GM21529 (cell line): ENCODE results near the gene ZNF732.
"Not testable (repeated sequence)": the region's sequence is repeated elsewhere in the genome, so short reads cannot be mapped to it uniquely, and the experiment has no call there.

Experiments used
- ATAC-seq: cut with Tn5 transposase; IDR thresholded peaks from one replicate; pipeline ENCODE4 v1.9.1; 2021; ENCODE audit not compliant: unreplicated experiment

The ZNF732 gene

GRCh38 chr4:304969-305680, at the start of gene ZNF732:
Gene ZNF732 (minus strand): TSS chr4:305474. CDS start chr4:305310, 164 bp downstream.
- ATAC-seq = no peak

DNA sequence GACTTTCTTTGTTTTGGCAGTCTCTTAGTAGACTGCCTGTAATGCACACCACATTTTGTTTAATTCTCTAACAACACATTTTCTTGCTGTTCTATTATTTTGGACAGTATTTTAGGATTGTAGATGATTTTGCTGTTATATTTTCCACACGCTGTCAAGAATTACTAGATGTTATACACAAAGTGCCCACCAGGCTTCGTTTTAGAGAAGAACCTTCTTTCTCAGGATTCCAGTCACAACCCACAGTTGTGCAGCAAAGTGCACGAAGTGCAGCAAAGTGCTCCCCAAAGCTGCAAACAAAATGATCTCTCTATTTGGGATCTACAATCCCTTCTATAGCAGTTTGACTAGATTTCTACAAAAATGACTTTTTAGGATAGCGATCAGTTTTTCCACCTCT, 34.7 kb upstream of the ZNF732 start:
- no peak for ATAC-seq

DNA sequence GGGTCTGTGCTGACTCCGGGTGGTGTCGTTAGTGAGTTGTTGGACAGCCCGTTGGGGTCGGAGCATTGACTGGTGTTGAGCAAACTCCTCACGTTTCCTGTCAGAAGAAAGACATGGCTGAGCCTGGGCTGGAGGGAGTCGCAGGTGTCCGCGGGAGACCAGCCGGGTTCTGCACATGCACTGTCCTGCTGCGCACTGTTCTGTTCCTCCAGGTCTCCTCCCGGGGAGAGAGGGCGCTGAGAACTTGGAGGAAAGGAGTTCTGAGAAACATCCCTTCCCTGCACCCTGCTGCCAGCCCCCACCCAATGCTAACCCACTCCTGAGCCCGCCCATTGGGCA, 33.5 kb upstream of the ZNF732 start:
- no peak for ATAC-seq

DNA sequence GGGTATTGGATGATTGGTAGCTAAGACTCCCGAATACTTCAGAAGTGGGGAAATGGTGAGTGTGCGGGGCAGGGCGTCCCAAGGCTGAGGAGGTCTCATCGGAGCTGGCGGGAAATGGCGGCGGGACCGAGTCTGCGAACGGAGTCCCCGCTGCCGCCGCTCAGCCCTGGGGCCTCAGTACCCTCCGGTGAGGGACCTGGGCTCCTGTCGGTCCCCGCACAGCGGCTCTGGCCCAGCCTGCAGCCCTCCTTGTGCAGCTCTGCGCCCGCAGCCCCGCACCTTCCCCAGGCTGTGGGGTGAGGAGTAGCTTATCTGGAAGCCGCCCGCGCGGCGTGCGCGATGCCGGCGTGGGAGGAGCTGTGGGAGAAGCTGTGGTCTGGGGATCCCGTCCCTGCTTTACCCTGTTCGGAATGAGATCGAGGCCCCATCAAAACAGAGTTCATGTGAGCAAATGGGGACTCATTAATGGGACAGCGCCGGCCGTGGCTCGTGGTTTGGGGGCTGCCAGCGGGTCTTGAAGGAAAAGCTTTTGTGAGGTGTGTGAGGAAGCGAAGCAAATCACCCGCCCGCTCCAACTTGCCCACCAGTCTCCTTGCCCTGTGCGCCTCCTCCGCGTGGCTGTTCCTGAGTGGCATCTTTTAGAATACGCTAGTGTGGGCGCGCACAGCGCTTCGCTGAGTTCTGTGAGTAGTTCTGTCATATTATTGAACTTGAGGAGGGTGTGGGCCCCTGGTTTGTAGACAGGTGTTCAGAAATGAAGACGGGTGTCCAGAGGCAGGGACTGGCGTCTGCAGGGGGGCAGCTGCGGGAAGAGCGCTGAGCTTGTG, 32.9 kb upstream of the ZNF732 start:
- ATAC-seq = peak; percentile 32

- peak; percentile 95 for ATAC-seq
These were observed 32.1 kb upstream of the ZNF732 start, which contains the start of gene ZNF141 for GRCh38 chr4:337143-337931. Gene ZNF141 (plus strand): TSS chr4:337814. CDS start chr4:337984, 170 bp downstream.

- ATAC-seq = peak; percentile 2
These were observed 31.5 kb upstream of the ZNF732 start for GRCh38 chr4:336893-337142.

GRCh38 chr4:336099-336892, 31.0 kb upstream of the ZNF732 start:
- no peak for ATAC-seq

GRCh38 chr4:335515-335914, 30.2 kb upstream of the ZNF732 start:
- ATAC-seq = no peak

- ATAC-seq = no peak
These were observed 23.5 kb upstream of the ZNF732 start for GRCh38 chr4:328729-329128.

- ATAC-seq = no peak
These were observed 9.1 kb upstream of the ZNF732 start for GRCh38 chr4:314296-314903.

DNA sequence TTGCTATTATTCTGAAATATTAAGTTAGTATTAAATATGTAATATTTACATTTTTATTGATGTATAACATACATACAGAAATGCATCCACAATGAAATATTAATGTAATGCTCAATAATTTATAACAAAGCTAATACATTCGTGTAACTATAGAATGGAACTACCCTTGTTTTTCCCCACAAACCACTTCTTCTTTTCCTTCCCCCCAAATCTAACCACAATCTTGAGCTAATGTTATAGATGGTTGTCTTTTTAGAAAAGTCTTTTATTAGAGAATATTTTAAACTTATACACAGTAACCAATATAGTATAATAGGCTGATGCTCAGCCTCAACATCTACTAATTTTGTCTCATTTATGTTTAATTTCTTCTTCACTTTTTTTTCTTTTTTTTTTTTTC, 4.5 kb upstream of the ZNF732 start:
- ATAC-seq = no peak

- peak; percentile 63 for ATAC-seq
These were observed 1.3 kb upstream of the ZNF732 start for GRCh38 chr4:306551-306961.

GRCh38 chr4:304516-304915, 758 bp downstream of the ZNF732 start:
- ATAC-seq = not testable (repeated sequence)

GRCh38 chr4:302381-302780, 2.9 kb downstream of the ZNF732 start:
- ATAC-seq = no peak

GRCh38 chr4:294732-295131, 10.5 kb downstream of the ZNF732 start:
- no peak for ATAC-seq

DNA sequence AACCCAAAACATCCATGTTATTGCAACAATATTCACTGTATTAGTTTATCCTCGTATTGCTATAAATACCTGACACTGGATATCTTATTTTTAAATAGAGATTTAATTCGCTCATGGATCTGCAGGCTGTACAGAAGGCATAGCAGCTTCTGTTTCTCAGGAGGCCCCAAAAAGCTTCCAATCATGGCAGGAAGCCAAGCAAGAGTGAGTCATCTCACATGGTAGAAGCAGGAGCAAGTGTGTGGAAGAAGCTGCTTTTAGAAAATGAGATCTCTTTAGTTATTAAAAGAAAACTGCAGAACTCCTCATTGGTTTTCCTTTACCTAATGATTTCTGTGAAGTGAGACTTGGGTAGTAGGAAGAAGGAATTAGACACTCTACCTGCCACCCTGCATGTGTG, 16.4 kb downstream of the ZNF732 start:
- no peak for ATAC-seq

- no peak for ATAC-seq
These were observed 31.8 kb downstream of the ZNF732 start for GRCh38 chr4:273309-274017.

DNA sequence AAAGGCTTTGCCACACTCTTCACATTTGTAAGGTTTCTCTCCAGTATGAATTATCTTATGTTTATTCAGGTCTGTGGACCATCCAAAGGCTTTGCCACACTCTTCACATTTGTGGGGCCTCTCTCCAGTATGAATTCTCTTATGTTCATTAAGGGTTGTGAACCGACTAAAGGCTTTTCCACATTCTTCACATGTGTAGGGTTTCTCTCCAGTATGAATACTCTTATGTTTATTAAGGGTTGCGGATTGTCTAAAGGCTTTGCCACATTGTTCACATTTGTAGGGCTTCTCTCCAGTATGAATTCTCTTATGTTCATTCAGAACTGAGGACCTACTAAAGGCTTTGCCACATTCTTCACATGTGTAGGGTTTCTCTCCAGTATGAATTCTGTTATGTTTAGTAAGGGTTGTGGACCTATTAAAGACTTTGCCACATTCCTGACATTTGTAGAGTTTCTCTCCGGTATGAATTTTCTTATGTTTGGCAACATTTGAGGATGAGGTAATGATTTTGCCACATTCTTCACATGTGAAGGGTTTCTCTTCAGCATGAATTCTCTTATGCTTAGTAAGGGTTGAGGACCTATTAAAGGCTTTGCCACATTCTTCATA, 33.7 kb downstream of the ZNF732 start:
- ATAC-seq = no peak

DNA sequence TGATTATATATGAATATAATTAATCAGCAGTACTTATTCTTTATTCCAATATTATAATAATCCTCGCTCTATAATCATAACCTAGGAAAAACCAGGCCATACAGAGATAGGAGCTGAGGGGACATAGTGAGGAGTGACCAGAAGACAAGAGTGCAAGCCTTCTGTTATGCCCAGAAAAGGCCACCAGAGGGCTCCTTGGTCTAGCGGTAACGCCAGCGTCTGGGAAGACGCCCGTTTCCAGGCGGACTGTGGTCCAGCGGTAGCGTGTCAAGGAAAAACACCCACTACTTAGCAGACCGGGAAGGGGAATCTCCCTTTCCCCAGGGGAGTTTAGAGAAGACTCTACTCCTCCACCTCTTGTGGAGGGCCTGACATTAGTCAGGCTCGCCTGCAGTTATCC, 46.0 kb downstream of the ZNF732 start:
- not testable (repeated sequence) for ATAC-seq

DNA sequence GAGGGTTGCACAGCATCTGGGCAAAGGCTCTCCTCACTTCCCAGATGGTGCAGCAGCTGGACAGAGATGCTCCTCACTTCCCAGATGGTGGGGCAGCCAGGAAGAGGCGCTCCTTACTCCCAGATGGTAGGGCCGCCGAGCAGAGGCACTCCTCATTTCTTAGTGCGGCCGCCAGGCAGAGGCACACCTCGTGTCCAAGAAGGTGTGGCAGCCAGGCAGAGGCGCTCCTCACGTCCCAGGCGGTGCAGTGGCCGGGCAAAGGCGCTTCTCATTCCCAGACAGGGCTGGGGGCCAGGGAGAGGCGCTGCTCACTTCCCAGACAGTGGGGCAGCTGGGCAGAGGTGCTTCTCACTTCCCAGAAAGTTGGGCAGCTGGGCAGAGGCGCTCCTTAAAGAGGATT, 48.8 kb downstream of the ZNF732 start:
- no peak for ATAC-seq
